Astrocyte (in vitro differentiated cells and primary cell): ENCODE results near the gene CNTN6. TPM values are rescaled to one million over a fixed set of nuclear protein-coding genes. Genes with fewer than 3 reads are reported as not detected.
A peak's percentile ranks its signal among the peaks of the same experiment; 100 is the strongest.

Source experiments
- DNase-seq: peaks from one replicate; pipeline ENCODE4 v3.0.0-alpha.2; 2010; ENCODE audit warnings: low read depth
- FAIRE-seq: peaks from 2 replicates; lab custom pipeline; 2011; peaks lifted over from hg19 to GRCh38; lab: Jason Lieb, UNC
- H2AFZ ChIP-seq: 2 replicates; pipeline ENCODE4 v1.6.0; 2012; ENCODE audit warnings: low read depth, low read length, inconsistent platforms
- H3K27ac ChIP-seq: 2 replicates; pipeline ENCODE4 v1.5.1; 2011; ENCODE audit warnings: low read depth, low read length, inconsistent platforms
- H3K27me3 ChIP-seq: 2 replicates; pipeline ENCODE4 v1.6.0; 2011; ENCODE audit warnings: low read length, inconsistent platforms; ENCODE audit not compliant: insufficient read depth
- H3K36me3 ChIP-seq: 2 replicates; pipeline ENCODE4 v1.5.1; 2011; ENCODE audit warnings: low read length, inconsistent platforms; ENCODE audit not compliant: insufficient read depth
- H3K4me1 ChIP-seq: 2 replicates; pipeline ENCODE4 v1.5.1; 2011; ENCODE audit warnings: low read length, inconsistent platforms; ENCODE audit not compliant: insufficient read depth
- H3K4me2 ChIP-seq: 2 replicates; pipeline ENCODE4 v1.6.0; 2012; ENCODE audit warnings: low read length, inconsistent platforms
- H3K4me3 ChIP-seq: 2 replicates; pipeline ENCODE4 v1.5.1; 2011; ENCODE audit warnings: low read depth, mild to moderate bottlenecking, low read length, inconsistent platforms; ENCODE audit not compliant: insufficient read depth
- H3K79me2 ChIP-seq: 2 replicates; pipeline ENCODE4 v1.6.0; 2012; ENCODE audit warnings: mild to moderate bottlenecking, low read length, inconsistent platforms; ENCODE audit not compliant: insufficient read depth
- H3K9ac ChIP-seq: 2 replicates; pipeline ENCODE4 v1.6.0; 2012; ENCODE audit warnings: mild to moderate bottlenecking, low read length, inconsistent platforms
- H3K9me3 ChIP-seq: 2 replicates; pipeline ENCODE4 v1.5.1; 2012; ENCODE audit warnings: low read depth, mild to moderate bottlenecking, low read length, inconsistent platforms; ENCODE audit not compliant: insufficient read depth
- H4K20me1 ChIP-seq: 2 replicates; pipeline ENCODE4 v1.6.0; 2012; ENCODE audit warnings: low read length, inconsistent platforms; ENCODE audit not compliant: insufficient read depth
- H3K27ac Mint-ChIP-seq: one replicate; pipeline ENCODE4 v1.8.0; 2021; ENCODE audit warnings: mild to moderate bottlenecking, mixed read lengths; ENCODE audit not compliant: unreplicated experiment
- H3K27me3 Mint-ChIP-seq: one replicate; pipeline ENCODE4 v1.8.0; 2021; ENCODE audit warnings: low read depth, mixed read lengths; ENCODE audit not compliant: unreplicated experiment
- H3K36me3 Mint-ChIP-seq: one replicate; pipeline ENCODE4 v1.8.0; 2021; ENCODE audit warnings: low read depth, mixed read lengths; ENCODE audit not compliant: unreplicated experiment
- H3K4me1 Mint-ChIP-seq: one replicate; pipeline ENCODE4 v1.8.0; 2021; ENCODE audit warnings: low read depth, mixed read lengths; ENCODE audit not compliant: unreplicated experiment
- H3K4me3 Mint-ChIP-seq: one replicate; pipeline ENCODE4 v1.8.0; 2021; ENCODE audit warnings: mild to moderate bottlenecking, moderate library complexity, mixed read lengths; ENCODE audit not compliant: unreplicated experiment
- H3K9me3 Mint-ChIP-seq: one replicate; pipeline ENCODE4 v1.8.0; 2021; ENCODE audit warnings: mild to moderate bottlenecking, mixed read lengths; ENCODE audit not compliant: unreplicated experiment
- EZH2 ChIP-seq: IDR thresholded peaks from 2 replicates; pipeline ENCODE4 v1.6.1; 2012; ENCODE audit warnings: mild to moderate bottlenecking, low read length, inconsistent platforms; ENCODE audit not compliant: insufficient read depth
- total RNA-seq: library from RNA; stranded (reverse); gene quantifications from 2 replicates; pipeline ENCODE4 v1.2.1, GENCODE V29; 2021
- TF ChIP-seq, protein P1 (sequence below): IDR thresholded peaks from 2 replicates; pipeline ENCODE4 v1.5.1; 2011; ENCODE audit warnings: low read depth, mild to moderate bottlenecking, inconsistent platforms, low read length, moderate library complexity; ENCODE audit not compliant: insufficient read depth

CNTN6 gene
- total RNA-seq, 1 donor from 2014 or later = not detected

DNA sequence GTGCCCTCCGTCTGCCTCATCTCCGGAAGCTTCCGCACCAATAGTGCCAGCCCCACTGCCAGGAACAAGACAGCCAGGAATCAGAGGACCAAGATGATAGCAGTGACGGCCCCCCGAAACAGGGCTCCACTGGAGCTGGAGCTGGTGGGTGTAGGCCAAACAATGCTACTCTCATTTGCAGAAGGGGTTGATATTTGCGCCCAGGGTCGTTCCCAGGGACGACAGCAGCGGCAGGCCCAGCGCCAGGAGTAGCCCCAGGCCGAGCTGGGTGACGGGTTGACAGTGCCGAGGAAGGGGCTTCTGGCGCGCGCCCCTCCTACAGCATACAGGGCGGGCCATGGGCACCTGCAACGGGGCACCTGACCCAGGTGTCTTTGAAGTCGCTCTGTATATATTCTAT lies 301.4 kb downstream of the CNTN6 start:
- no peaks in the 10 kb centered on the region for H3K27me3 ChIP-seq
- no peaks in the 10 kb centered on the region for H3K27me3 Mint-ChIP-seq
- H3K36me3 ChIP-seq = no peaks in the 10 kb centered on the region
- no peaks in the 10 kb centered on the region for H3K9me3 ChIP-seq
- H3K4me3 ChIP-seq = no peak overlapping the region
- TF ChIP-seq, protein P1, sequence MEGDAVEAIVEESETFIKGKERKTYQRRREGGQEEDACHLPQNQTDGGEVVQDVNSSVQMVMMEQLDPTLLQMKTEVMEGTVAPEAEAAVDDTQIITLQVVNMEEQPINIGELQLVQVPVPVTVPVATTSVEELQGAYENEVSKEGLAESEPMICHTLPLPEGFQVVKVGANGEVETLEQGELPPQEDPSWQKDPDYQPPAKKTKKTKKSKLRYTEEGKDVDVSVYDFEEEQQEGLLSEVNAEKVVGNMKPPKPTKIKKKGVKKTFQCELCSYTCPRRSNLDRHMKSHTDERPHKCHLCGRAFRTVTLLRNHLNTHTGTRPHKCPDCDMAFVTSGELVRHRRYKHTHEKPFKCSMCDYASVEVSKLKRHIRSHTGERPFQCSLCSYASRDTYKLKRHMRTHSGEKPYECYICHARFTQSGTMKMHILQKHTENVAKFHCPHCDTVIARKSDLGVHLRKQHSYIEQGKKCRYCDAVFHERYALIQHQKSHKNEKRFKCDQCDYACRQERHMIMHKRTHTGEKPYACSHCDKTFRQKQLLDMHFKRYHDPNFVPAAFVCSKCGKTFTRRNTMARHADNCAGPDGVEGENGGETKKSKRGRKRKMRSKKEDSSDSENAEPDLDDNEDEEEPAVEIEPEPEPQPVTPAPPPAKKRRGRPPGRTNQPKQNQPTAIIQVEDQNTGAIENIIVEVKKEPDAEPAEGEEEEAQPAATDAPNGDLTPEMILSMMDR = no peak
- no peak for TF ChIP-seq EZH2
- no peaks in the 10 kb centered on the region for H3K36me3 Mint-ChIP-seq
- no peak overlapping the region for H3K27ac ChIP-seq
- H4K20me1 ChIP-seq = no peaks in the 10 kb centered on the region
- no peak overlapping the region for H3K27ac Mint-ChIP-seq
- H3K4me3 Mint-ChIP-seq = no peak overlapping the region
- no peaks in the 10 kb centered on the region for H3K9me3 Mint-ChIP-seq
- no peak overlapping the region for H3K4me2 ChIP-seq
- no peak for FAIRE-seq
- H3K4me1 Mint-ChIP-seq = no peaks in the 10 kb centered on the region
- H3K9ac ChIP-seq = no peak overlapping the region
- no peak for DNase-seq
- H2AFZ ChIP-seq = no peak overlapping the region
- no peaks in the 10 kb centered on the region for H3K79me2 ChIP-seq
- no peaks in the 10 kb centered on the region for H3K4me1 ChIP-seq

DNA sequence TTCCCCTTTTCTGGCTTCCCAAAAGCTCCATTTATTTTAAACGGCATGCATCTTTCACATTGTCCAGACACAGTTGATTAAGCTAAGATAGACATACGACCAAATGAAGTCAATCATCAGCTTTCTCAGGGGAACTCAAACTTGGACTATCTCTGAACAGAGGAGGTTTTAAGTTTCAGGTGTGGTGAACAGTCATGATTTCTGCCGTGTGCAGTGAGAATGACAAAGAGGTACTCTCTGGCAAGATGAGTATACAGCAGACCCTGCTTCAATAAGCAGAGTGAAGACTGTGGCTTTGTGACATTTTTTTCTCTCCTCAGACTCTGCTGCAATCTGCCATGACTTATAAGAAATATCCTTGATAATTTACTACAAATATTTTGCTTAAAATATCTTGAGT lies 307.7 kb downstream of the CNTN6 start:
- no peaks in the 10 kb centered on the region for H3K36me3 ChIP-seq
- Mint-ChIP-seq H3K4me1 (no peaks in the 10 kb centered on the region), H3K27me3 (no peaks in the 10 kb centered on the region), H3K9me3 (no peaks in the 10 kb centered on the region), H3K4me3 (no peak overlapping the region), H3K27ac (no peak overlapping the region), H3K36me3 (no peaks in the 10 kb centered on the region)
- DNase-seq = no peak
- no peak overlapping the region for H3K4me3 ChIP-seq
- no peak overlapping the region for H2AFZ ChIP-seq
- H4K20me1 ChIP-seq = no peaks in the 10 kb centered on the region
- no peaks in the 10 kb centered on the region for H3K79me2 ChIP-seq
- no peaks in the 10 kb centered on the region for H3K9me3 ChIP-seq
- peaks cover 7% of the 10 kb centered on the region for H3K4me1 ChIP-seq
- FAIRE-seq = no peak
- no peaks in the 10 kb centered on the region for H3K27me3 ChIP-seq
- H3K9ac ChIP-seq = no peak overlapping the region
- H3K4me2 ChIP-seq = no peak overlapping the region
- H3K27ac ChIP-seq = no peak overlapping the region
- no peak for TF ChIP-seq EZH2
- TF ChIP-seq, protein P1 = no peak

DNA sequence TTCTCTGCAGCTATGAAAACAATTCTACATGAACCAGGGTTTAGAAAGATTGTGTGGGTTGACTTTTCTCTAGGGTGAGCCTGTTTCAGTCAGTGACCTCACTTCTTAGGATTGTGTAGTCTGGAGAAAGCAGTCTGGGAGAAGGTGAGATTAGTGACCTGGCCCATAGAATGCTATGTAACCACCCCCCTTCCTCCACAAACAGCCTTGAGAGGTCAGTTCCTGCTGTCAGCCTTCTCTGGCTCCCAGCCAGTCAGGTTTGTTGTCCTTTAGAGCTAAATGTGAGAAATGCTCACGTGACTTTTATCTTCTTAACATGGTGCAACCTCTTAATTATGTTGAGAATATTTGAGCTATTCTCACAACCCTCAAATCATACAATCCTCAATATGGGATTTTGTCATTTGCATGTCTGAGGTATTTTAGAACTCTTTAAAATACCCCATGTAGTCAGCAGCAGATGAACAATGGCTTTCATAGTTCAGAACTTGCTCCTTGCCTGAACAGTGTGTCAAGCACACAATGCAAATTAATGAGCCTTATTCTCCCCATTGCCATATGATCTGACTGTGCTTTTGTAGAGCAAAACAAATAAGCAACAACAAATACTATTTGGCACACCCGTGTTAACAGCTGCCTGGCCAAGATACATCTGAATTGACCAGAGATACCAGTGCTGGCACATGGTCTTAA lies 311.6 kb downstream of the CNTN6 start:
- no peaks in the 10 kb centered on the region for H3K36me3 Mint-ChIP-seq
- Histone ChIP-seq H3K9ac (no peak overlapping the region), H3K36me3 (no peaks in the 10 kb centered on the region), H3K4me2 (peak overlapping the region; percentile 35), H3K27me3 (no peaks in the 10 kb centered on the region), H4K20me1 (no peaks in the 10 kb centered on the region), H3K9me3 (no peaks in the 10 kb centered on the region), H3K27ac (peak overlapping the region; percentile 36), H2AFZ (no peak overlapping the region), H3K4me3 (no peak overlapping the region), H3K4me1 (peaks cover 7% of the 10 kb centered on the region), H3K79me2 (no peaks in the 10 kb centered on the region)
- peaks cover 2% of the 10 kb centered on the region for H3K9me3 Mint-ChIP-seq
- H3K4me3 Mint-ChIP-seq = no peak overlapping the region
- TF ChIP-seq, protein P1 = no peak
- no peak for TF ChIP-seq EZH2
- no peaks in the 10 kb centered on the region for H3K27me3 Mint-ChIP-seq
- DNase-seq (peak; percentile 64), FAIRE-seq (no peak)
- no peak overlapping the region for H3K27ac Mint-ChIP-seq
- H3K4me1 Mint-ChIP-seq = no peaks in the 10 kb centered on the region
